HCT116 (cell line): ENCODE data around the gene UBE2H. TPM values are rescaled to one million over a fixed set of nuclear protein-coding genes. Genes with fewer than 3 reads are reported as not detected.
A peak's percentile ranks its signal among the peaks of the same experiment; 100 is the strongest.

Experiments used
- ATAC-seq: fragments of 200-7000 bp; cut with Tn5 transposase; 2 replicates; pipeline ENCODE4 v1.9.1; 2020; ENCODE audit warnings: mild to moderate bottlenecking, moderate library complexity
- BruUV-seq: library from RNA; stranded (reverse); fragments of 400-500 nt; replicated peaks from 2 replicates; lab custom pipeline; 2021; lab: Mats Ljungman, UMichigan
- CTCF ChIA-PET: fragments of 300-600 bp; sonication (Branson Sonifier 250); formaldehyde crosslinking; loops from one replicate; lab custom pipeline; 2021; ENCODE audit warnings: antibody characterized with exemption; lab: Charles Lee
- POLR2A ChIA-PET: fragments of 300-600, 350-600 bp; sonication (Branson Sonifier 250); formaldehyde crosslinking; loops from one replicate; lab custom pipeline; 2021; ENCODE audit warnings: antibody characterized with exemption; lab: Charles Lee
- RAD21 ChIA-PET, 2 experiments: fragments of 300-600 bp; sonication (Branson Sonifier 250); formaldehyde crosslinking; loops; one replicate each; lab custom pipeline; 2023; ENCODE audit warnings: low total read pairs in 2 of 2; ENCODE audit not compliant: uncharacterized antibody in 2 of 2, unreplicated experiment in 2 of 2, low non-redundant PET in 1 of 2; lab: Charles Lee
- DNase-seq: peaks from one replicate; pipeline ENCODE4 v3.0.0-alpha.2; 2010; ENCODE audit warnings: low read depth, low spot score
- H2AFZ ChIP-seq: fragments of 200-600 bp; shearing (Covaris generic), sonication (generic); 2 replicates; pipeline ENCODE4 v1.6.1; 2017; ENCODE audit warnings: low read depth, mixed run types, mixed read lengths, antibody characterized with exemption, low read length; ENCODE audit not compliant: poor library complexity, severe bottlenecking
- H3K27ac ChIP-seq: 2 replicates; pipeline ENCODE4 v1.5.1; 2012; ENCODE audit warnings: low read depth, low read length
- H3K27me3 ChIP-seq: fragments of 200-600 bp; sonication (generic); 2 replicates; pipeline ENCODE4 v1.6.1; 2016; ENCODE audit warnings: mixed run types, low read length, mixed read lengths; ENCODE audit not compliant: insufficient read depth
- H3K36me3 ChIP-seq, 2 experiments: fragments of 200-500 bp in 1 of 2; fragments of 200-600 bp in 1 of 2; sonication (Bioruptor generic) in 1 of 2; sonication (generic) in 1 of 2; 2 replicates each; pipeline versions ENCODE4 v1.5.1 to v1.6.1; 2014 to 2016; ENCODE audit warnings: low read length in 2 of 2, inconsistent platforms in 1 of 2, mixed read lengths in 1 of 2, mixed run types in 1 of 2; ENCODE audit not compliant: insufficient read depth in 2 of 2, control insufficient read depth in 1 of 2
- H3K4me1 ChIP-seq, 2 experiments: fragments of 200-600 bp in 1 of 2; sonication (generic) in 1 of 2; 2 replicates each; pipeline versions ENCODE4 v1.5.1 to v1.6.1; 2012 to 2017; ENCODE audit warnings: low read length in 2 of 2, inconsistent platforms in 1 of 2, mild to moderate bottlenecking in 1 of 2, mixed read lengths in 1 of 2, mixed run types in 1 of 2, moderate library complexity in 1 of 2; ENCODE audit not compliant: insufficient read depth in 2 of 2, control insufficient read depth in 1 of 2
- H3K4me2 ChIP-seq: fragments of 200-600 bp; sonication (generic); 2 replicates; pipeline ENCODE4 v1.6.1; 2017; ENCODE audit warnings: mixed run types, low read length, mixed read lengths
- H3K4me3 ChIP-seq, 2 experiments: fragments of 200-600 bp in 1 of 2; sonication (generic) in 1 of 2; replicated peaks in 1 of 2; 2 replicates each; pipeline ENCODE4 v1.5.1; 2011 to 2016; ENCODE audit warnings: low read length in 2 of 2, control low read depth in 1 of 2, low read depth in 1 of 2, mild to moderate bottlenecking in 1 of 2, mixed read lengths in 1 of 2, mixed run types in 1 of 2
- H3K79me2 ChIP-seq: fragments of 200-600 bp; sonication (generic); 2 replicates; pipeline ENCODE4 v1.6.1; 2017; ENCODE audit warnings: mild to moderate bottlenecking, mixed run types, low read length, moderate library complexity, mixed read lengths; ENCODE audit not compliant: insufficient read depth
- H3K9ac ChIP-seq: fragments of 200-600 bp; sonication (generic); 2 replicates; pipeline ENCODE4 v1.6.1; 2016; ENCODE audit warnings: low read length, mixed read lengths
- H3K9me2 ChIP-seq: fragments of 200-600 bp; sonication (generic), shearing (Covaris generic); 2 replicates; pipeline ENCODE4 v1.6.1; 2017; ENCODE audit warnings: mixed run types, mild to moderate bottlenecking, moderate library complexity; ENCODE audit not compliant: insufficient read depth
- H3K9me3 ChIP-seq, 2 experiments: fragments of 200-500 bp in 1 of 2; fragments of 200-600 bp in 1 of 2; sonication (Bioruptor generic) in 1 of 2; sonication (generic) in 1 of 2; 2 replicates each; pipeline ENCODE4 v1.6.1; 2014 to 2017; ENCODE audit warnings: low read length in 2 of 2, mixed read lengths in 2 of 2, inconsistent platforms in 1 of 2, low read depth in 1 of 2, mild to moderate bottlenecking in 1 of 2, mixed run types in 1 of 2, moderate library complexity in 1 of 2; ENCODE audit not compliant: control insufficient read depth in 1 of 2, insufficient read depth in 1 of 2
- H4K20me1 ChIP-seq: fragments of 200-600 bp; sonication (generic), shearing (Covaris generic); 2 replicates; pipeline ENCODE4 v1.6.1; 2017; ENCODE audit warnings: mixed run types, mild to moderate bottlenecking, moderate library complexity; ENCODE audit not compliant: insufficient read depth
- EGR1 ChIP-seq: IDR thresholded peaks from 2 replicates; pipeline ENCODE4 v1.6.1; 2012; ENCODE audit warnings: low read depth
- ELF1 ChIP-seq: IDR thresholded peaks from 2 replicates; pipeline ENCODE4 v1.6.1; 2012; ENCODE audit warnings: low read depth, borderline replicate concordance
- POLR2A ChIP-seq: IDR thresholded peaks from 2 replicates; pipeline ENCODE4 v1.7.0; 2011; ENCODE audit warnings: borderline replicate concordance; ENCODE audit not compliant: insufficient read depth, insufficient read length; ENCODE audit errors: extremely low read depth
- POLR2AphosphoS5 ChIP-seq: IDR thresholded peaks from 2 replicates; pipeline ENCODE4 v1.6.1; 2011; ENCODE audit warnings: mild to moderate bottlenecking, low read depth, low read length, moderate library complexity
- RAD21 ChIP-seq: IDR thresholded peaks from 2 replicates; pipeline ENCODE4 v1.6.1; 2012; ENCODE audit warnings: low read depth, mild to moderate bottlenecking
- ZFX ChIP-seq: fragments of 450-650 bp; IDR thresholded peaks from 2 replicates; pipeline ENCODE4 v1.6.1; 2017
- intact Hi-C: fragments of 100-400 bp; cut with micrococcal nuclease; formaldehyde crosslinking; loops from 2 replicates; pipeline ENCODE4 v1.10.0; 2022
- total RNA-seq: library from RNA; stranded (reverse); gene quantifications from one replicate; pipeline ENCODE4 v1.2.1, GENCODE V29; 2021; ENCODE audit not compliant: unreplicated experiment
- TF ChIP-seq, protein P1 (sequence below): IDR thresholded peaks from 2 replicates; pipeline ENCODE4 v1.6.1; 2011; ENCODE audit warnings: mild to moderate bottlenecking, low read length, moderate library complexity; ENCODE audit not compliant: insufficient replicate concordance; ENCODE audit errors: extremely low read depth
- TF ChIP-seq, protein P2 (sequence below): IDR thresholded peaks from 2 replicates; pipeline ENCODE4 v1.6.1; 2012; ENCODE audit warnings: low read depth

The UBE2H gene
- total RNA-seq, 1 experiment from 2014 or later, result 117 TPM

DNA sequence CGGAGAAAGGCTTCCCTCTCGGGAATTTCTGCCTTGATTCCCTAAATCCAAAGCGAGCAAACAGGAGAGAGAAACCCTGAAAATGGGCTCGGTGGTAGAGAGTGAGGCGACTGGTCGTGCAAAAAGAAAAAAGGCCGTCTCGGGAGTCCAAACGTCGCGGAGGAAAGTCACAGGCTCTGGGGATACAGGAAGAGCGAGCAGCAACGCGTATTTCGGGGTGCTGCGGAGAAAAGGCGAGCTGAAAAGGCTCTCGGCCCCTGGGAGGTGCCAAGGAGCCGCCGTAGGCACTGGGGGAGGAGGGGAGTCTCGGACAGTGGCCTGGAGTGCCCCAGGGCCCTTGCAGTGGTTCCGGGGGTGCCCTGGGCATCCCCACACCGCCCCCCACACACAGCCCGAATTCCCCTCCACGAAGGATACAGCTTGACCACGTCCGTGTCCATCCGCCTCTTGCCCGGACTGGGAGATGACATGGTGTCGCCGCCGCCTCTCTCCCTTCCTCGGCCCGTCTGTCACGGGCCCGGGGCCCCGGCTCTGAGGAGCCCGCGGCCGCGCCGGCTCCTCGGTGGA is 591 bp downstream of the UBE2H start:
- H3K9me3 ChIP-seq, result no peaks in the 10 kb centered on the region
- no peaks in the 10 kb centered on the region for H3K27me3 ChIP-seq
- peaks cover 8% of the 10 kb centered on the region; the same call in 1 of the 2 replicates for H4K20me1 ChIP-seq
- H2AFZ ChIP-seq, result no peak overlapping the region
- ChIA-PET RAD21 (interaction anchor here in 1 of 2 experiments (1.1 kb wide), 1 partner anchor 57 kb away, joined by 7 read pairs; no protein-coding TSS in a partner anchor), POLR2A (interaction anchor here (2.4 kb wide), 1 partner anchor 57 kb away, joined by 9 read pairs; no protein-coding TSS in a partner anchor), CTCF (interaction anchor here (1.7 kb wide), 1 partner anchor 57 kb away, joined by 4 read pairs; no protein-coding TSS in a partner anchor)
- H3K4me1 ChIP-seq, result peaks cover 41 to 59% of the 10 kb centered on the region in 2 experiments
- intact Hi-C loops, result loop anchor here (5.0 kb wide), 1 partner anchor 290 kb away; no protein-coding TSS in a partner anchor
- no peak; the same call in 1 of the 2 replicates for TF ChIP-seq ZFX
- TF ChIP-seq POLR2AphosphoS5, result peak; percentile 28; the same call in 1 of the 2 replicates
- TF ChIP-seq RAD21, result peak; percentile 39; the same call in 1 of the 2 replicates
- DNase-seq, result no peak
- no peaks in the 10 kb centered on the region for H3K9me2 ChIP-seq
- H3K27ac ChIP-seq, result peak overlapping the region; percentile 81
- peaks cover 0 to 3% of the 10 kb centered on the region in 2 experiments; a peak in 1 of 4 replicates for H3K36me3 ChIP-seq
- ATAC-seq, result peak; percentile 36
- peak overlapping the region; percentile 89 for H3K9ac ChIP-seq
- peak overlapping the region; percentile 88 for H3K4me2 ChIP-seq
- no TSS peak for BruUV-seq
- H3K79me2 ChIP-seq, result peaks cover 56% of the 10 kb centered on the region
- peak overlapping the region; percentile 77 to 87 for H3K4me3 ChIP-seq

DNA sequence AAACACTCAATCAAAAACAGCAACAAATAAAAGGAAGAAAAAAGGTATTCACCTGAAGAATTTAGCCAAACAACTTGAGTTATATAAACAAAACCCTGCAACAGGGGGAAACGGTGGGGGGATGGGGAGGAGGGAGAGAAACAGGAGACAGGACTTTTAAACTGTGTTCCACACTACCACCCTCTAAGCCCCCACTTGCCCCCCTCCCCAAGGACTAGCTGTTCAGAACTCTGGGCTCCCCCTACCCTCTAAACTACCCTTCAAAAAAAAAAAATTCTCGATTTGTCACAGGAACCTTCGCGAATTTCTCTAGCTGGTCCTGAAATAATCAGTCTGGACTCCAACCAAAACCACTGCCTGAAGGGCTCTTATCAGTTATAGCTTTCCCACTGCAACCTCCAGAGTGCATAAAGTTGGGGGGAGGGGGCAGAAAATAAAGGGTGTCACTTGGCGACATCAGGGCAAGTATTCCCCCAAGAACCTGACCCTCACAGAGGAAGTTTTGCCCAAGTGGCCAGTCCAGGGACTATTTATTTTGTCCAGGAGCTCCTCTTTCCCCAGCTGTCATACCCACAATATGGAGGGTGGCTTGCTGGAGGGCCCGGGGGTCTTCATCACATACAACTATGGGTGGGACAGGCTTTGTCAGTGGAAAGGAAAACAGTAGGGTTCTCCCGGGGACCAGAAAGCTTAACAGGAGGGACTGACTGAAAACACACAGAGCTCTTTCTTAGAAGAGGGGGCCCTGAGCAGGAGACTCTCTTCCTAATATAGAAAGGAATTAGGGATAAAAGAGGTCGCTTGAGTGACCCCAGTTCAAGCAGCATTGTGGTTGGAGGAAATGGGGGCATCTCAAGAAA is 1.3 kb downstream of the UBE2H start:
- TF ChIP-seq EGR1 (no peak), ELF1 (no peak), POLR2A (no peak)
- TF ChIP-seq, protein P1, sequence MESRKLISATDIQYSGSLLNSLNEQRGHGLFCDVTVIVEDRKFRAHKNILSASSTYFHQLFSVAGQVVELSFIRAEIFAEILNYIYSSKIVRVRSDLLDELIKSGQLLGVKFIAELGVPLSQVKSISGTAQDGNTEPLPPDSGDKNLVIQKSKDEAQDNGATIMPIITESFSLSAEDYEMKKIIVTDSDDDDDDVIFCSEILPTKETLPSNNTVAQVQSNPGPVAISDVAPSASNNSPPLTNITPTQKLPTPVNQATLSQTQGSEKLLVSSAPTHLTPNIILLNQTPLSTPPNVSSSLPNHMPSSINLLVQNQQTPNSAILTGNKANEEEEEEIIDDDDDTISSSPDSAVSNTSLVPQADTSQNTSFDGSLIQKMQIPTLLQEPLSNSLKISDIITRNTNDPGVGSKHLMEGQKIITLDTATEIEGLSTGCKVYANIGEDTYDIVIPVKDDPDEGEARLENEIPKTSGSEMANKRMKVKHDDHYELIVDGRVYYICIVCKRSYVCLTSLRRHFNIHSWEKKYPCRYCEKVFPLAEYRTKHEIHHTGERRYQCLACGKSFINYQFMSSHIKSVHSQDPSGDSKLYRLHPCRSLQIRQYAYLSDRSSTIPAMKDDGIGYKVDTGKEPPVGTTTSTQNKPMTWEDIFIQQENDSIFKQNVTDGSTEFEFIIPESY, result no peak
- TF ChIP-seq, protein P2, sequence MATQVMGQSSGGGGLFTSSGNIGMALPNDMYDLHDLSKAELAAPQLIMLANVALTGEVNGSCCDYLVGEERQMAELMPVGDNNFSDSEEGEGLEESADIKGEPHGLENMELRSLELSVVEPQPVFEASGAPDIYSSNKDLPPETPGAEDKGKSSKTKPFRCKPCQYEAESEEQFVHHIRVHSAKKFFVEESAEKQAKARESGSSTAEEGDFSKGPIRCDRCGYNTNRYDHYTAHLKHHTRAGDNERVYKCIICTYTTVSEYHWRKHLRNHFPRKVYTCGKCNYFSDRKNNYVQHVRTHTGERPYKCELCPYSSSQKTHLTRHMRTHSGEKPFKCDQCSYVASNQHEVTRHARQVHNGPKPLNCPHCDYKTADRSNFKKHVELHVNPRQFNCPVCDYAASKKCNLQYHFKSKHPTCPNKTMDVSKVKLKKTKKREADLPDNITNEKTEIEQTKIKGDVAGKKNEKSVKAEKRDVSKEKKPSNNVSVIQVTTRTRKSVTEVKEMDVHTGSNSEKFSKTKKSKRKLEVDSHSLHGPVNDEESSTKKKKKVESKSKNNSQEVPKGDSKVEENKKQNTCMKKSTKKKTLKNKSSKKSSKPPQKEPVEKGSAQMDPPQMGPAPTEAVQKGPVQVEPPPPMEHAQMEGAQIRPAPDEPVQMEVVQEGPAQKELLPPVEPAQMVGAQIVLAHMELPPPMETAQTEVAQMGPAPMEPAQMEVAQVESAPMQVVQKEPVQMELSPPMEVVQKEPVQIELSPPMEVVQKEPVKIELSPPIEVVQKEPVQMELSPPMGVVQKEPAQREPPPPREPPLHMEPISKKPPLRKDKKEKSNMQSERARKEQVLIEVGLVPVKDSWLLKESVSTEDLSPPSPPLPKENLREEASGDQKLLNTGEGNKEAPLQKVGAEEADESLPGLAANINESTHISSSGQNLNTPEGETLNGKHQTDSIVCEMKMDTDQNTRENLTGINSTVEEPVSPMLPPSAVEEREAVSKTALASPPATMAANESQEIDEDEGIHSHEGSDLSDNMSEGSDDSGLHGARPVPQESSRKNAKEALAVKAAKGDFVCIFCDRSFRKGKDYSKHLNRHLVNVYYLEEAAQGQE, result no peak
- TF ChIP-seq, all 23 proteins: peak for 0
- ChIA-PET POLR2A (interaction anchor here (1.0 to 2.4 kb wide), 2 partner anchors 58 to 122 kb away, joined by 3 to 9 read pairs; no protein-coding TSS in a partner anchor), RAD21 (interaction anchor here (0.5 to 1.1 kb wide), 3 partner anchors 31 to 953 kb away, joined by 3 to 7 read pairs (median 3); no protein-coding TSS in a partner anchor), CTCF (interaction anchor here (0.6 to 1.7 kb wide), 2 partner anchors 58 to 479 kb away, joined by 4 read pairs; no protein-coding TSS in a partner anchor)
- no peaks in the 10 kb centered on the region for H3K27me3 ChIP-seq
- no peaks in the 10 kb centered on the region for H3K9me3 ChIP-seq
- H3K79me2 ChIP-seq, result peaks cover 63% of the 10 kb centered on the region
- ATAC-seq (no peak), DNase-seq (no peak)
- H3K36me3 ChIP-seq, result peaks cover 1 to 3% of the 10 kb centered on the region in 2 experiments; a peak in 2 of 4 replicates
- TSS peak; percentile 50 for BruUV-seq
- H3K4me2 ChIP-seq, result peak overlapping the region; percentile 88
- H3K27ac ChIP-seq, result peak overlapping the region; percentile 81
- intact Hi-C loops, result loop anchor here (5.0 kb wide), 1 partner anchor 291 kb away; no protein-coding TSS in a partner anchor
- H4K20me1 ChIP-seq, result peaks cover 8% of the 10 kb centered on the region; the same call in 1 of the 2 replicates
- H2AFZ ChIP-seq, result no peak overlapping the region
- peaks cover 45 to 59% of the 10 kb centered on the region in 2 experiments for H3K4me1 ChIP-seq
- H3K9me2 ChIP-seq, result no peaks in the 10 kb centered on the region
- peak overlapping the region; percentile 89 for H3K9ac ChIP-seq
- H3K4me3 ChIP-seq, result peak overlapping the region; percentile 77 to 87
